Esophagus muscularis mucosa (tissue), 4 donors: ENCODE results near the gene ADPRHL1.

Source experiments
- EP300 ChIP-seq: sonication (generic); formaldehyde crosslinking; IDR thresholded peaks from one replicate; pipeline ENCODE4 v1.6.1; 2017; ENCODE audit warnings: antibody characterized with exemption
- POLR2A ChIP-seq: fragments of 450-650 bp; IDR thresholded peaks from one replicate; pipeline ENCODE4 v1.6.1; 2017; ENCODE audit warnings: antibody characterized with exemption, moderate library complexity, mild to moderate bottlenecking, low read depth
- POLR2AphosphoS5 ChIP-seq, 2 donors: sonication (generic); formaldehyde crosslinking; IDR thresholded peaks; one replicate each; pipeline ENCODE4 v1.6.1; 2017; ENCODE audit warnings: antibody characterized with exemption in 2 of 2
- TF ChIP-seq, protein P1 (sequence below), 3 experiments: fragments of 200-600 bp in 2 of 3; fragments of 450-650 bp in 1 of 3; sonication (generic) in 2 of 3; IDR thresholded peaks; one replicate each; pipeline ENCODE4 v1.5.1; 2017 to 2019; ENCODE audit warnings: antibody characterized with exemption in 3 of 3, mild to moderate bottlenecking in 2 of 3, moderate library complexity in 1 of 3

DNA sequence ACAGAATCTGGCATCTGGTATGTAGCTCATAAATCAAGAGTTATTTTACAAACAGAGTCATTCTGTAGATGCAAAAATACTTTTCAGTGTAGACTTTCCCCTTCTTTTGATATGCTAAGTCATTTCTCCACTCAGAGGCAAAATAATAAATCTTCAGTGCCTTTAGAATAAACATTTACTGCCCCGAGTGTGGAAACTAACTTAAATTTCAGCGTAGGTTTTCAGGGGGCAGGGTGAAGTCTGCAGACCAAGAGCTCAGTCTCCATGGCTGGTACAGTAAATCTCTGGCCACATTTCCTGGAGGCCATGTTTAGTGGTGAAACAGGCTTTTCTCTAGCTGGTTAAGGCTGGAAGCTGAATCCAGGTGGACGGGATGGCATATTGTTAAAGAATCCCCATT, 13.1 kb upstream of the ADPRHL1 start:
- TF ChIP-seq, protein P1, sequence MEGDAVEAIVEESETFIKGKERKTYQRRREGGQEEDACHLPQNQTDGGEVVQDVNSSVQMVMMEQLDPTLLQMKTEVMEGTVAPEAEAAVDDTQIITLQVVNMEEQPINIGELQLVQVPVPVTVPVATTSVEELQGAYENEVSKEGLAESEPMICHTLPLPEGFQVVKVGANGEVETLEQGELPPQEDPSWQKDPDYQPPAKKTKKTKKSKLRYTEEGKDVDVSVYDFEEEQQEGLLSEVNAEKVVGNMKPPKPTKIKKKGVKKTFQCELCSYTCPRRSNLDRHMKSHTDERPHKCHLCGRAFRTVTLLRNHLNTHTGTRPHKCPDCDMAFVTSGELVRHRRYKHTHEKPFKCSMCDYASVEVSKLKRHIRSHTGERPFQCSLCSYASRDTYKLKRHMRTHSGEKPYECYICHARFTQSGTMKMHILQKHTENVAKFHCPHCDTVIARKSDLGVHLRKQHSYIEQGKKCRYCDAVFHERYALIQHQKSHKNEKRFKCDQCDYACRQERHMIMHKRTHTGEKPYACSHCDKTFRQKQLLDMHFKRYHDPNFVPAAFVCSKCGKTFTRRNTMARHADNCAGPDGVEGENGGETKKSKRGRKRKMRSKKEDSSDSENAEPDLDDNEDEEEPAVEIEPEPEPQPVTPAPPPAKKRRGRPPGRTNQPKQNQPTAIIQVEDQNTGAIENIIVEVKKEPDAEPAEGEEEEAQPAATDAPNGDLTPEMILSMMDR (IDR thresholded peaks at IDR 0.05): no peak
- no peak for TF ChIP-seq POLR2AphosphoS5 (IDR thresholded peaks at IDR 0.05)
- no peak for TF ChIP-seq POLR2A
- TF ChIP-seq EP300: no peak
